GM18873 (cell line): ENCODE results near the gene ACTN4.

Experiments used
- ATAC-seq: cut with Tn5 transposase; IDR thresholded peaks from one replicate; pipeline ENCODE4 v1.9.1; 2021; ENCODE audit warnings: mild to moderate bottlenecking, moderate library complexity, moderate number of reproducible peaks; ENCODE audit not compliant: unreplicated experiment, low FRiP score

ACTN4 gene

GRCh38 chr19:38706792-38707511, 59.5 kb downstream of the ACTN4 start:
- ATAC-seq = no peak

DNA sequence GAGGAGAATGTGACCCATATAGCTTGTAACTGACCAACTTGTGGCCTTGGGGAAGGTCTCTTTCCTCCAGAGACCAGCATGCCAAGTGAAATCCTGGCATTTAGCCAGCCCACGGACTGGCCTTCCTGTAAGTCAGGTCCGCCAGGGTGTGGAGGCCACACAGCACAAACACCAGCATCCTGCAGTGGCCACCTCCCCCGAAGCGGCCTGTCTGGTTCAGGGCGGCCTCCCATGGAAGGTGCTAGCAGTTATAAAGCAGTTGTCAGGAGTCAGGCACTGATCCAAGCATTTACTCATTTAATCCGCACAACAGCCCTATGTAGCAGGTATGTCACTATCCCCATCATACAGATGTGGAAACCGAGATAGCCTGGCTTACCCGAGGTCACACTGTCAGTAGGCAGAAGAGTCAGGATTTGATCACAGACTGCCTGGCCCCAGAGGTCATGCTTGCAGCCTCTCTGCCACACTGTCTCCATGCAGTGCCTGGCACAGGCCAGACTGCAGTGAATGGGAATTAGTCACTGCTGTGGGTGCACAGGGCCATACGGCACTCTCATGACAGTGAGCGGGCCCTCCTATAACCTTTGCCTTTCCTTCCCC, 60.2 kb downstream of the ACTN4 start:
- no peak for ATAC-seq

DNA sequence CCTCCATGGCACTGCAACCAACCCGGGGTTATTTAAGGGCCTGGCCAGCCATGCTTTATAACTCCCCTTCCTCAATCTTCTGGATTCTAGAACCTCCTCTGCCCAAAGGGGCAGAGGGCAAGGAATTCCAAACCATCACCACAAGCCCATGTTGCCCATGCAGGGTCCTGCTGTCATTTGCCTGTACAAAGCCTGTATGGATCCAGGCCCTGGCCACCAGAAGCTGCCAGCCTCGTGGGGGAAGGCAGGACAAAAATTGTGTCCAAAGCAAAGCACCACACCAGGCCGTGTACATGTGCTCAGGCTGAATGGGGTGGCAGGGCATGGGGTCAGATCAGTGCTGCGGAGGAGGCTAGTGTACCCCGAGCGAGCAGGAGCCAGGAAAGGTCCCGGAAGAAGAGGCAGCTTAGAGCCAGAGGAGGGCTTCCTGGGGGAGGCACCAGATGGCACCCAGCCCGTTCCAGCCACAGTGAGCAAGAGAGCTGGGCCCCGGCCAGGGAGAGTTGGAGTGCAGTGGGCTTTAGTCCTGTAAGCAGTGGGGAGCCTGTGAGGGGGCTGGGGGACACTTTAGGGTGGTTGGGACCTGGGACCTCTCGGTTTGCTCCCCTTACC, 61.1 kb downstream of the ACTN4 start:
- no peak for ATAC-seq

GRCh38 chr19:38709119-38709518, 61.7 kb downstream of the ACTN4 start:
- no peak for ATAC-seq

DNA sequence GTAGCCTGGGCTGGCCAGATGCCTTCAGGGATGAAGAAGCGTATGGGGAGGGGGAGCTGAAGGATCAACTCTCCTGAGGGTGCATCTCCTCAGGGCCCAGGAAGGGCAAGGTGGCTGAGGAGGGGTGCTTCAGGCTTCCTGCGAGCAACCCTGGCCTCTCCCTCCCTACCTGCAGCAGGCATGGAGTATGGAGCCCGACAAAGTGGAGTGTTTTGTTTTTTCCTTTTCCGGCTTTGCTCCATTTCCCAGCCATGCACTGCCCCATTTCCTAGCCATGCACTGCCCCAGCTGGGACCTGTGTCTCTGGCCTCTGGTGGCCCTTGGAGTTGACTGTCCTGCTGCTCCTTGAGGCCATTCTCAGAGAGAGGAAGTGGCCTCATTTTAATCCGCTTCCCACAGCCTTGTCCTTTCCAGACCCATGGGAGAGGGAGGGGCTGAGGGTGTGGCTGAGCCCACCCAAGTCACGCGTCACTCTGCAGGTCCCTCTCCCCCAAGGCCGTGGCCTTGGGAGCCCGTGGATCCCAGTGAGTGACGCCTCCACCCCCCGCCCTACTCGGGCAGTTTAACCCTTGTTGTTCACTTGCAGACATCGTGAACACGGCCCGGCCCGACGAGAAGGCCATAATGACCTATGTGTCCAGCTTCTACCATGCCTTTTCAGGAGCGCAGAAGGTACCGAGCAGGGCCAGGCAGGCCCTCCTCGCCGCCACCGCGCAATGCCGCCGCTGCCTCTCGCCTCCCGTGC, 62.4 kb downstream of the ACTN4 start:
- ATAC-seq = no peak

- ATAC-seq = no peak
Observed at GRCh38 chr19:38710416-38710702, 62.9 kb downstream of the ACTN4 start.

DNA sequence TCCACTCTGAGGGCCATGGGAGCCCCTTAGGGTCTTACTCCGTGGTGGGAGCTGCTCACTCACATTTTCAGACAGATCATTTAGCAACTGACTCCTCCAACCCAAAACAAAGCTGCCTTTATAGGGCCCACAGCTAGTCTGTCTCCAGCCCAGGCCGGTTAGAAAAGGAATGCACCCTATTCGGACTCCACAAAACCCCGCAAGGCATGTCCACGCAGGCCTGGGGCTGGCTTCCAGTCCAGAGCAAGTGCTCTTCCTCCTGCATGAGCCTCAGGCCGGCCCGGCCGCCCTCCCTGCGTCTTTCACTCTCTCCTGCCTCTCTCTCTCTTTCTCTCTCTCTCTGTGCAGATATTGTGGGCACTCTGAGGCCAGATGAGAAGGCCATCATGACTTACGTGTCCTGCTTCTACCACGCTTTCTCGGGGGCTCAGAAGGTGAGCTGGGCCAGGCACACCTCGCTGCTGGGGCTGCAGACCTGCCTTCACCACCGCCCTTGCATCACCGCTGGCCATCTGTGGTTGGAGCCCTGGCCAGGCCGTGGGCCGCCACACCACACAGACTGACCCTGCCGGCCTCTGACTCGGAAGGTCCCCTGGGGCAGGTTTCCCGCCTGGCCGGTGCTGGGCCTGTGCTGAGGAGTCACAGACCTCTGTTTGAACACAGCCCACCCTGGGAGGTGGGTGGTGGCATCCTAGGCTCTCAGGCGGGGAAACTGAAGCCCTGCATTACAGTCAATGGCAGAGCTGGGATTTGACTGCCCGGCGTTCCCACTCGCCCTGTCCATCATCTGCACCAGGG, 63.7 kb downstream of the ACTN4 start:
- ATAC-seq = no peak

- no peak for ATAC-seq
Observed at GRCh38 chr19:38711726-38712153, 64.3 kb downstream of the ACTN4 start.

GRCh38 chr19:38712161-38712748, 64.8 kb downstream of the ACTN4 start:
- no peak for ATAC-seq

DNA sequence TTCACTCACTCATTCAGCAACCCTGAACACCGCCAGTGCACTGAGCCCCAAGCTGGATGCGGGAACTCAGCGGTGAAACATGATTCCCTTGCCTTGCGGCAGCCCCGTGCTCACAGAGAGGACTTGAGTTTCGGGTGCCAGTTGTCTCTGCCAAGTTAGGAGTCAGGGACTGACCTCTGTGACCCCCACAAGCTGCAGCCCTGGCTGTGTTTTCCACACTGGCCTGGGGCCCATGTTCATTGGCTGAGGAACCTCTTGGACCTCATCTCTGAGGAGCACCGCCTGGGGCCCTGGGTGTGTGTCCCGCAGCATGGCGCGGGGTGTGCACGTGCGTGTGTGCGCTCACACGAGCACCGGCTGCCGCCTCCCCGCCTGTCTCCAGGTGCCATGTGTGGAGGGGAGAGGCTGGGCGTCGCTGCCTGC, 65.8 kb downstream of the ACTN4 start:
- ATAC-seq = no peak

DNA sequence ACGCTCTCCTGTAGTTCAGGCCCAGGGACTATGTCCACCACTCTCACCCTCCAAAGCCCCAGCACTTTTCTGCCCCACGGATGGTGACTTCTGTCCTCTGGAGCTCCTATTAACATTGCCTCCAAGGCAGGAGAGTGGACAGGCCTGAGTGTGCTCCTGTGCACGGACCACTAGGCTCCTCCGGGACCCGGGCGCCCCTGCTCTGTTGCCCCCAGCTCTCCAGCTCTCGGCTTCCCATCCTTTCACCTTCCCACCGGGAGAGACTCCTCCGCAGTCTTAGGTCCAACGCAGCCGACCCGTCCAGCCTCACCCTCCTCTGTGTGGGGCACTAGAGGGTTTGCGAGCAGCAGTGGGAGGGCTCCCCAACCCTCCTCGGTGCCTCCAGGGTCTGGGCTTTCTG, 66.4 kb downstream of the ACTN4 start:
- ATAC-seq = no peak

DNA sequence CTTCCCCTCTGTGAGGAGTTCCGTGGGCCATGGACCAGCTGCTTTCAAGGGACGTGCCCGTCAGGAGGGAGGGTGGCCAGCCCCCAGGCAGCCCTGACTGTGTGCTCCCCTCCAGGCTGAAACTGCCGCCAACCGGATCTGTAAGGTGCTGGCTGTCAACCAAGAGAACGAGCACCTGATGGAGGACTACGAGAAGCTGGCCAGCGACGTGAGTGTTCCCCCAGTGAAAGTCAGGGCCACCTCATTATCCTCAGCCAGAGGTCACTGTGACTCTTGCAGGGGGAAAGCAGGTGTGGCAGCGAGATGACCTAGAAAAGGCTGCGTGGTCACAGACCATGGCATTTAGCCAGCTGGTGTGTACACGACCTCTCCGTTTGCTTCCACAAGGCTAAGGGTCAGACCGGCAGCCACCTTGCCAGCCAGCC, 66.9 kb downstream of the ACTN4 start:
- ATAC-seq = no peak

- no peak for ATAC-seq
Observed at GRCh38 chr19:38715555-38715954, 68.1 kb downstream of the ACTN4 start.

DNA sequence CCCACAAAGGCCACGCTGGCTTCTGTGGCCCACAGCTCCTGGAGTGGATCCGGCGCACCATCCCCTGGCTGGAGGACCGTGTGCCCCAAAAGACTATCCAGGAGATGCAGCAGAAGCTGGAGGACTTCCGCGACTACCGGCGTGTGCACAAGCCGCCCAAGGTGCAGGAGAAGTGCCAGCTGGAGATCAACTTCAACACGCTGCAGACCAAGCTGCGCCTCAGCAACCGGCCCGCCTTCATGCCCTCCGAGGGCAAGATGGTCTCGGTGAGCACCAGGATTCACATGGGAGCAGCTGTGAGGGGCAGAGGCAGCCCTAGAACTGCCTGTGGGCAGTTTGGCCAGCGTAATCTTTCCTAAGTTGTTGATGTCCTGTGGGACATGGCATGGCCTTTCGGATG, 69.6 kb downstream of the ACTN4 start:
- ATAC-seq = no peak

- no peak for ATAC-seq
Observed at GRCh38 chr19:38717855-38718254, 70.4 kb downstream of the ACTN4 start.

GRCh38 chr19:38718747-38719543, 71.5 kb downstream of the ACTN4 start:
- ATAC-seq = no peak

DNA sequence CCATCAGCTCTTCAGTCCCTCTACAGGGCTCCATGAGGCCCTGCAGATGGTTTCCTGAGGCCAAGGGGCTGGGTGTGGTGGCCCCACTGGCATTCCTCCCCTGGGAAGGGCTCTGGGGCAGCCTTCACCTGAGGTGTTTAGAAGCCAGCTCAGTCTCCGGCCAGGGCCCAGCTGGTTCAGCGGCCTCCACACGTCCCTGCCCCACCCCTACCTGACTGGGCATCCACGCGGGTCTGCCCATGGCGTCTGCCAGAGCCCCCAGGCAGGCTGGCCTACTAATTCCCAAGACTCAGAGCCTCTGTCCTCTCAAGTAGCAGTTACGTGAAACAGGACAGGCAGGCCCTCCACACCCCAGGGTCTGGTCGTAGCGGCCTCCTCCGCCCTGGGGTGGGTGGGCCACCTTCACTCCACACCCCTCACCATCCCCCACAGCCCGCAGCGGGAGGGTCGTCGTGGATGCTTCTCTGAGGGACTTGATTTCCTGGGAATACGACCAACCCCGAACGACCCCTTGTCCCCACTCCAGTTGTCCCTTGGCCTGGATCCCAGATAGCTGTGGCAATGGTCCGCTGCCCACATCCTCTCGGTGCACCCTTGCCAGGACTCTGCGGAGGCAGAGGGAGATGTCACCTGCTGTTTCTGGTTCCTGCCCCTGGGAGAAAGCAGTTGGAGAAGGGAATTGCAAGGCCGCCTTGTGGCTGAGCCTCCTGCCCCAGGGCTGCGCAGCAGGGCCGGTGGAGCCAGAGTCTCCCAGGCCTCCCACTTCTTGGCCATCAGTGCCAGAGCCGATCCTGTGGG, 72.5 kb downstream of the ACTN4 start:
- no peak for ATAC-seq

DNA sequence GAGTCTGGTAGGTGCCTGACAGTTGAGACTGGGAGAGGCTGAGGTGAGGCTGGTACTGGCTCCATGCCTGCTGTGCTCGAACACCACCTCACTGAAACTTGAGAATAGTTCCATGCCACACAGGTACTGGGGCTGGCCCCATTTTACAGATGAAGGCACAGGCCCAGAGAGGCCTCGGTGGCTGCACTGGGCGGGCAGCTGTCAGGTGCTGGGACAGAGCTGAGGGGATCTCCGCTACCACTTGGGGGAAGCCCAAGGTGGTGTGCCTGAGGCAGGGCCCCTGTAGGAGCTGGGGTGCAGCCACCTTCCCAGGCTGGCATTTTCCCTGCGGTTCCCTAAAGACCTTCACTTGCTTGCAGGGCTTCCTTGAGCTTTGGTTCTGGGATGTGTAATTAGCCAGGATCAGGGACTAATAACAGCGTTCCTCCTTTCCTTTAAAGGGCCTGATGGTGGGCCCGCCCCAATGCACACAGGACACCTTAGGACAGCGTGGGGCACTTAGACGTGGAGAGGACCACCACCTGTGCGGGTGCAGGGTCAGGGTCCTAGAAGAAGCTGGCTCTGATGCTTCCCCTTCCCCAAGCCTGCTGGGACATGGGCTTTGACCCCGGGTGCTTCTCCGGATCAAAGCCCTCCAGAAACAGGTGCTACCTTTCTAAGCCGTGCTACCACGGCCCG, 73.2 kb downstream of the ACTN4 start:
- ATAC-seq = no peak
